ENCODE data around the gene ADAMTS16.
A peak's percentile ranks its signal among the peaks of the same experiment; 100 is the strongest.

ADAMTS16 gene

GRCh38 chr5:5164163-5164562 lies 24.0 kb downstream of the ADAMTS16 start:
- H3K4me3 ChIP-seq (ENCODE audit: control insufficient read depth, low read depth, low read length), result no peak overlapping the region
- DNase-seq (ENCODE audit: low read depth), result no peak

GRCh38 chr5:5165541-5166002 lies 25.4 kb downstream of the ADAMTS16 start:
- peak; percentile 44 for DNase-seq (ENCODE audit: low read depth)
- no peak overlapping the region for H3K4me3 ChIP-seq (ENCODE audit: control insufficient read depth, low read depth, low read length)
- TF ChIP-seq CTCF (conservative IDR thresholded peaks at IDR 0.05; ENCODE audit: control insufficient read depth, insufficient read depth, low read depth, low read length), result no peak

More at GRCh38 chr5:5164163-5164562, 24.0 kb downstream of the ADAMTS16 start:
- TF ChIP-seq CTCF (conservative IDR thresholded peaks at IDR 0.05; ENCODE audit: control insufficient read depth, insufficient read depth, low read depth, low read length), result no peak

- TF ChIP-seq CTCF (conservative IDR thresholded peaks at IDR 0.05; ENCODE audit: control insufficient read depth, insufficient read depth, low read depth, low read length), result no peak
- H3K4me3 ChIP-seq (ENCODE audit: control insufficient read depth, low read depth, low read length), result no peak overlapping the region
- no peak for DNase-seq (ENCODE audit: low read depth)
Observed at GRCh38 chr5:5169466-5169865, 29.3 kb downstream of the ADAMTS16 start.

- no peak for DNase-seq (ENCODE audit: low read depth)
- no peak overlapping the region for H3K4me3 ChIP-seq (ENCODE audit: control insufficient read depth, low read depth, low read length)
- TF ChIP-seq CTCF (conservative IDR thresholded peaks at IDR 0.05; ENCODE audit: control insufficient read depth, insufficient read depth, low read depth, low read length), result no peak
Observed at GRCh38 chr5:5178136-5178535, 38.0 kb downstream of the ADAMTS16 start.

GRCh38 chr5:5178580-5178979 lies 38.5 kb downstream of the ADAMTS16 start:
- H3K4me3 ChIP-seq (ENCODE audit: control insufficient read depth, low read depth, low read length), result no peak overlapping the region
- DNase-seq (ENCODE audit: low read depth), result no peak
- no peak for TF ChIP-seq CTCF (conservative IDR thresholded peaks at IDR 0.05; ENCODE audit: control insufficient read depth, insufficient read depth, low read depth, low read length)

GRCh38 chr5:5179079-5179478 lies 38.9 kb downstream of the ADAMTS16 start:
- no peak for TF ChIP-seq CTCF (conservative IDR thresholded peaks at IDR 0.05; ENCODE audit: control insufficient read depth, insufficient read depth, low read depth, low read length)
- no peak for DNase-seq (ENCODE audit: low read depth)
- H3K4me3 ChIP-seq (ENCODE audit: control insufficient read depth, low read depth, low read length), result no peak overlapping the region

GRCh38 chr5:5179597-5179996 lies 39.5 kb downstream of the ADAMTS16 start:
- no peak for TF ChIP-seq CTCF (conservative IDR thresholded peaks at IDR 0.05; ENCODE audit: control insufficient read depth, insufficient read depth, low read depth, low read length)
- no peak overlapping the region for H3K4me3 ChIP-seq (ENCODE audit: control insufficient read depth, low read depth, low read length)
- DNase-seq (ENCODE audit: low read depth), result no peak
